ENCODE measurements around the gene OLFM2.

- TF ChIP-seq EZH2 (IDR thresholded peaks at IDR 0.05; ENCODE audit: borderline replicate concordance, low read depth, low read length) (no peak), FOXP1 (CRISPR knock-in tag; IDR thresholded peaks at IDR 0.05) (no peak)
Observed at GRCh38 chr19:9966024-9966423, 29.7 kb upstream of the OLFM2 start.
